Endodermal cell (in vitro differentiated cells): ENCODE measurements around the gene LOXL4. TPM values are rescaled to one million over a fixed set of nuclear protein-coding genes. Genes with fewer than 3 reads are reported as not detected.

Experiments used
- DNase-seq: peaks from one replicate; pipeline ENCODE4 v3.0.0-alpha.2; 2017
- H3K27ac ChIP-seq: 2 replicates; pipeline ENCODE4 v1.5.1; 2013; ENCODE audit warnings: mild to moderate bottlenecking, low read depth, low read length, moderate library complexity
- H3K27me3 ChIP-seq: 2 replicates; pipeline ENCODE4 v1.6.1; 2013; ENCODE audit warnings: mild to moderate bottlenecking, low read length, moderate library complexity; ENCODE audit not compliant: insufficient read depth, control insufficient read depth, poor library complexity, severe bottlenecking
- H3K36me3 ChIP-seq: 2 replicates; pipeline ENCODE4 v1.7.0; 2013; ENCODE audit warnings: mild to moderate bottlenecking, low read length, moderate library complexity; ENCODE audit not compliant: control insufficient read depth, insufficient read depth
- H3K4me1 ChIP-seq: one replicate; pipeline ENCODE4 v1.7.0; 2013; ENCODE audit warnings: low read length; ENCODE audit not compliant: control insufficient read depth, insufficient read depth
- H3K4me3 ChIP-seq: 2 replicates; pipeline ENCODE4 v1.5.1; 2013; ENCODE audit warnings: mild to moderate bottlenecking, low read length, moderate library complexity
- H3K9ac ChIP-seq: 2 replicates; pipeline ENCODE4 v1.6.1; 2013; ENCODE audit warnings: mild to moderate bottlenecking, low read length, moderate library complexity; ENCODE audit not compliant: poor library complexity, severe bottlenecking; ENCODE audit errors: extremely low read depth
- H3K9me3 ChIP-seq: 2 replicates; pipeline ENCODE4 v1.6.1; 2013; ENCODE audit warnings: mild to moderate bottlenecking, low read length, moderate library complexity; ENCODE audit not compliant: control insufficient read depth
- H3K27ac Mint-ChIP-seq: 2 replicates; pipeline ENCODE4 v1.8.0; 2020; ENCODE audit warnings: mixed read lengths
- H3K27me3 Mint-ChIP-seq: 2 replicates; pipeline ENCODE4 v1.8.0; 2021; ENCODE audit warnings: mild to moderate bottlenecking, mixed read lengths; ENCODE audit not compliant: insufficient read depth
- H3K36me3 Mint-ChIP-seq: 2 replicates; pipeline ENCODE4 v1.8.0; 2020; ENCODE audit warnings: low read depth, mixed read lengths
- H3K4me1 Mint-ChIP-seq: 2 replicates; pipeline ENCODE4 v1.8.0; 2020; ENCODE audit warnings: mixed read lengths
- H3K4me3 Mint-ChIP-seq: 2 replicates; pipeline ENCODE4 v1.8.0; 2020; ENCODE audit warnings: mild to moderate bottlenecking, moderate library complexity, mixed read lengths
- H3K9me3 Mint-ChIP-seq: 2 replicates; pipeline ENCODE4 v1.8.0; 2020; ENCODE audit warnings: mild to moderate bottlenecking, mixed read lengths
- WGBS, 2 experiments: methylation state at CpG; one replicate each; pipeline versions ENCODE4 v1.1.5 to v1.1.7; 2013; ENCODE audit warnings: missing lambda C conversion rate in 2 of 2, mixed read lengths in 1 of 2; ENCODE audit not compliant: insufficient coverage in 1 of 2, insufficient read length in 1 of 2; 5-methylcytosine and 5-hydroxymethylcytosine counted together
- total RNA-seq, 2 donors: library from RNA; stranded (reverse); fragmentation: NEBNext Ultra II Directional in 1 of 2; extraction: Animal tissue kit (Norgen Biotek cat#: 25700) in 1 of 2; gene quantifications; 2 replicates in 1 of 2; 3 replicates in 1 of 2; pipeline ENCODE4 v1.2.1, GENCODE V29; 2021
- TF ChIP-seq, protein P1 (sequence below): fragments of 200-600 bp; sonication (generic); conservative IDR thresholded peaks from 2 replicates; pipeline ENCODE4 v1.5.0; 2021; ENCODE audit warnings: antibody characterized with exemption, mild to moderate bottlenecking

Gene LOXL4
- total RNA-seq, 2 donors from 2014 or later, result 0.57 to 0.77 TPM

GRCh38 chr10:98226508-98227144 is 41.4 kb downstream of the LOXL4 start:
- TF ChIP-seq, protein P1, sequence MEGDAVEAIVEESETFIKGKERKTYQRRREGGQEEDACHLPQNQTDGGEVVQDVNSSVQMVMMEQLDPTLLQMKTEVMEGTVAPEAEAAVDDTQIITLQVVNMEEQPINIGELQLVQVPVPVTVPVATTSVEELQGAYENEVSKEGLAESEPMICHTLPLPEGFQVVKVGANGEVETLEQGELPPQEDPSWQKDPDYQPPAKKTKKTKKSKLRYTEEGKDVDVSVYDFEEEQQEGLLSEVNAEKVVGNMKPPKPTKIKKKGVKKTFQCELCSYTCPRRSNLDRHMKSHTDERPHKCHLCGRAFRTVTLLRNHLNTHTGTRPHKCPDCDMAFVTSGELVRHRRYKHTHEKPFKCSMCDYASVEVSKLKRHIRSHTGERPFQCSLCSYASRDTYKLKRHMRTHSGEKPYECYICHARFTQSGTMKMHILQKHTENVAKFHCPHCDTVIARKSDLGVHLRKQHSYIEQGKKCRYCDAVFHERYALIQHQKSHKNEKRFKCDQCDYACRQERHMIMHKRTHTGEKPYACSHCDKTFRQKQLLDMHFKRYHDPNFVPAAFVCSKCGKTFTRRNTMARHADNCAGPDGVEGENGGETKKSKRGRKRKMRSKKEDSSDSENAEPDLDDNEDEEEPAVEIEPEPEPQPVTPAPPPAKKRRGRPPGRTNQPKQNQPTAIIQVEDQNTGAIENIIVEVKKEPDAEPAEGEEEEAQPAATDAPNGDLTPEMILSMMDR, result no peak
- Histone ChIP-seq H3K4me3 (no peak overlapping the region), H3K9ac (no peak overlapping the region), H3K9me3 (peaks cover 9% of the 10 kb centered on the region), H3K4me1 (no peaks in the 10 kb centered on the region), H3K27ac (no peak overlapping the region), H3K36me3 (no peaks in the 10 kb centered on the region), H3K27me3 (no peaks in the 10 kb centered on the region)
- no peaks in the 10 kb centered on the region for H3K27me3 Mint-ChIP-seq
- H3K27ac Mint-ChIP-seq, result no peak overlapping the region
- no peak overlapping the region for H3K4me3 Mint-ChIP-seq
- peaks cover 19% of the 10 kb centered on the region for H3K36me3 Mint-ChIP-seq
- WGBS, 2 experiments, result 80 to 100% methylated on average over 1 of the region's 1 CpG
- DNase-seq, result no peak
- no peaks in the 10 kb centered on the region for H3K4me1 Mint-ChIP-seq
- H3K9me3 Mint-ChIP-seq, result peaks cover 18% of the 10 kb centered on the region

DNA sequence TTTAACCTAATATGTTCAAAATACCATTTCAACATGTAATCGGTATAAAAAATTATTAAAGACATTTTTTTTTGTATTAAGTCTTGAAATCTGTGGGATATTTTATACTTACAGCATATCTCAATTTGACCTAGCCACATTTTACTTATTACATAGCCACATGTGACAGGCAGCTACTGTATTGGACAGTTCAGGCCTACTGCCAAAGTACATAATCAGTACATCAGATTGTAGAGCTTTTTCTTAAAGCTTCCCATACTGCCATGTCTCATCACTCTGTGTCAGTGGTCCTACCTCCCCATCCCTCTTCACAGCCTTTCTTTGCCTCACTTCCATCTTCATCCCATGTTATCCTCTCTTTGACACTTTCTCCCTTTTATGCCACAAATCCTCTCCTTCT is 43.0 kb downstream of the LOXL4 start:
- H3K4me3 Mint-ChIP-seq, result no peak overlapping the region
- no peak for DNase-seq

GRCh38 chr10:98224509-98224908 is 43.5 kb downstream of the LOXL4 start:
- TF ChIP-seq, protein P1, result no peak
- Histone ChIP-seq H3K9me3 (peaks cover 9% of the 10 kb centered on the region), H3K4me3 (no peak overlapping the region), H3K9ac (no peak overlapping the region), H3K36me3 (no peaks in the 10 kb centered on the region), H3K27ac (no peak overlapping the region), H3K4me1 (no peaks in the 10 kb centered on the region), H3K27me3 (no peaks in the 10 kb centered on the region)
- WGBS, 2 experiments, result 100% methylated on average over 1 of the region's 2 CpGs; no CpG with 5 or more reads in 1 of the 2 experiments
- no peaks in the 10 kb centered on the region for H3K27me3 Mint-ChIP-seq
- DNase-seq, result no peak
- H3K4me1 Mint-ChIP-seq, result no peaks in the 10 kb centered on the region
- no peak overlapping the region for H3K27ac Mint-ChIP-seq
- peaks cover 25% of the 10 kb centered on the region for H3K9me3 Mint-ChIP-seq
- H3K4me3 Mint-ChIP-seq, result no peak overlapping the region
- peaks cover 14% of the 10 kb centered on the region for H3K36me3 Mint-ChIP-seq

More for the DNA sequence above, 43.0 kb downstream of the LOXL4 start:
- no peak overlapping the region for H3K27ac ChIP-seq
- Mint-ChIP-seq H3K9me3 (peaks cover 21% of the 10 kb centered on the region), H3K36me3 (peaks cover 14% of the 10 kb centered on the region), H3K27me3 (no peaks in the 10 kb centered on the region), H3K27ac (no peak overlapping the region), H3K4me1 (no peaks in the 10 kb centered on the region)
- H3K27me3 ChIP-seq, result no peaks in the 10 kb centered on the region
- H3K4me1 ChIP-seq, result no peaks in the 10 kb centered on the region
- TF ChIP-seq, protein P1, result no peak
- whole genome bisulfite sequencing, 2 experiments, result no CpG with 5 or more reads among the region's 1 CpG
- peaks cover 9% of the 10 kb centered on the region for H3K9me3 ChIP-seq
- no peaks in the 10 kb centered on the region for H3K36me3 ChIP-seq
- no peak overlapping the region for H3K9ac ChIP-seq
- H3K4me3 ChIP-seq, result no peak overlapping the region
